HG02840 (cell line): ENCODE measurements around the gene MB21D2.

Experiments
- ATAC-seq: cut with Tn5 transposase; IDR thresholded peaks from one replicate; pipeline ENCODE4 v1.9.1; 2021; ENCODE audit warnings: mild to moderate bottlenecking, moderate library complexity, moderate number of reproducible peaks; ENCODE audit not compliant: unreplicated experiment, low FRiP score

MB21D2 gene

GRCh38 chr3:192840143-192840836, 77.4 kb downstream of the MB21D2 start:
- no peak for ATAC-seq

- no peak for ATAC-seq
These were observed 81.5 kb downstream of the MB21D2 start for GRCh38 chr3:192835818-192836815.

- no peak for ATAC-seq
These were observed 83.2 kb downstream of the MB21D2 start for GRCh38 chr3:192834428-192834827.

GRCh38 chr3:192833177-192833890, 84.3 kb downstream of the MB21D2 start:
- ATAC-seq: no peak

- no peak for ATAC-seq
These were observed 85.8 kb downstream of the MB21D2 start for GRCh38 chr3:192831801-192832347.

- ATAC-seq: no peak
These were observed 86.5 kb downstream of the MB21D2 start for GRCh38 chr3:192831111-192831644.

- ATAC-seq: no peak
These were observed 87.2 kb downstream of the MB21D2 start for GRCh38 chr3:192830291-192831110.

GRCh38 chr3:192827863-192828594, 89.6 kb downstream of the MB21D2 start:
- no peak for ATAC-seq

- ATAC-seq: no peak
These were observed 90.4 kb downstream of the MB21D2 start for GRCh38 chr3:192827208-192827607.

- ATAC-seq: no peak
These were observed 91.2 kb downstream of the MB21D2 start for GRCh38 chr3:192826214-192827006.

- ATAC-seq: no peak
These were observed 91.9 kb downstream of the MB21D2 start for GRCh38 chr3:192825657-192826200.

GRCh38 chr3:192825216-192825615, 92.4 kb downstream of the MB21D2 start:
- ATAC-seq: no peak

GRCh38 chr3:192824313-192824712, 93.3 kb downstream of the MB21D2 start:
- no peak for ATAC-seq

- no peak for ATAC-seq
These were observed 96.5 kb downstream of the MB21D2 start for GRCh38 chr3:192821161-192821560.

GRCh38 chr3:192820161-192820560, 97.5 kb downstream of the MB21D2 start:
- ATAC-seq: no peak

GRCh38 chr3:192819001-192819569, 98.6 kb downstream of the MB21D2 start:
- ATAC-seq: no peak

- ATAC-seq: no peak
These were observed 99.5 kb downstream of the MB21D2 start for GRCh38 chr3:192818126-192818525.
